ENCODE data around the gene ALX4. TPM values are rescaled to one million over a fixed set of nuclear protein-coding genes. Genes with fewer than 3 reads are reported as not detected.

Gene ALX4
- total and polyA plus RNA-seq, 2 of the 8 experiments (the other 6 are each of a cell fraction or from before 2014, with no cell fraction given) = not detected

GRCh38 chr11:44343778-44344422 lies 34.0 kb upstream of the ALX4 start:
- Histone ChIP-seq H2BK120ac (replicated peaks; ENCODE audit: low read depth, low read length) (no peak overlapping the region), H4K20me1 (replicated peaks in 1 of 2; ENCODE audit: control insufficient read depth in 1 of 2, insufficient read depth in 2 of 2, low read length in 2 of 2) (no peaks in the 10 kb centered on the region), H3K14ac (ENCODE audit: insufficient read length) (no peak overlapping the region), H3K23ac (ENCODE audit: insufficient read length) (no peak overlapping the region), H3K4me3 (ENCODE audit: extremely low read depth in 1 of 4, insufficient read depth in 2 of 4, low read depth in 3 of 4, low read length in 4 of 4) (no peak overlapping the region), H4K91ac (replicated peaks; ENCODE audit: insufficient read length, low read length) (no peak overlapping the region), H2AK5ac (ENCODE audit: low read depth, low read length) (no peak overlapping the region), H3K27ac (ENCODE audit: low read depth, low read length) (no peak overlapping the region), H3K9ac (replicated peaks in 1 of 4; ENCODE audit: extremely low read depth in 1 of 4, low read depth in 3 of 4, low read length in 3 of 4) (no peak overlapping the region), H4K8ac (ENCODE audit: extremely low read depth, insufficient read depth, low read length) (no peak overlapping the region), H2BK15ac (ENCODE audit: low read length) (no peak overlapping the region), H3K4me2 (ENCODE audit: insufficient read depth in 1 of 2, low read depth in 2 of 2, low read length in 2 of 2) (no peak overlapping the region), H3K27me3 (replicated peaks in 1 of 4; ENCODE audit: control insufficient read depth in 3 of 4, extremely low read depth in 1 of 4, insufficient read depth in 3 of 4, low read length in 3 of 4) (peaks cover 0 to 4% (median 2%) of the 10 kb centered on the region in 4 experiments; a peak in 3 of 7 replicates), H2BK20ac (ENCODE audit: low read length) (no peak overlapping the region), H3K79me1 (ENCODE audit: low read depth, low read length) (no peaks in the 10 kb centered on the region), H3K36me3 (ENCODE audit: control insufficient read depth in 2 of 4, insufficient read depth in 4 of 4, low read length in 3 of 4) (no peaks in the 10 kb centered on the region), H4K5ac (ENCODE audit: insufficient read length, low read depth, low read length) (no peak overlapping the region), H3K4ac (replicated peaks; ENCODE audit: insufficient read length, low read depth, low read length) (no peak overlapping the region), H3K9me3 (ENCODE audit: insufficient read depth in 2 of 2, low read depth in 1 of 2, low read length in 1 of 2) (no peaks in the 10 kb centered on the region), H3K23me2 (ENCODE audit: low read depth, low read length) (no peaks in the 10 kb centered on the region), H2AFZ (ENCODE audit: low read length) (no peak overlapping the region), H3K56ac (replicated peaks; ENCODE audit: insufficient read length, low read depth, low read length) (no peak overlapping the region), H3K18ac (ENCODE audit: extremely low read depth, low read length) (no peak overlapping the region), H3K79me2 (ENCODE audit: control insufficient read depth in 1 of 2, insufficient read depth in 2 of 2, low read length in 2 of 2) (no peaks in the 10 kb centered on the region), H3K4me1 (replicated peaks in 1 of 4; ENCODE audit: control insufficient read depth in 3 of 4, insufficient read depth in 4 of 4, low read length in 3 of 4) (no peaks in the 10 kb centered on the region; a peak in 1 of 7 replicates), H2BK12ac (ENCODE audit: low read depth, low read length) (no peak overlapping the region), H2BK5ac (ENCODE audit: low read depth, low read length) (no peak overlapping the region)
- FAIRE-seq (no peak), DNase-seq (ENCODE audit: low read depth in 1 of 2, low spot score in 2 of 2) (no peak)
- WGBS, 2 experiments (ENCODE audit: extremely low coverage in 1 of 2, insufficient coverage in 1 of 2, insufficient read length in 1 of 2, insufficient replicate concordance in 2 of 2, low coverage in 1 of 2, low lambda C conversion rate in 2 of 2, missing lambda C conversion rate in 1 of 2) = 79% methylated on average over 4 of the region's 5 CpGs; no CpG with 5 or more reads in 1 of the 2 experiments
- POLR2A ChIA-PET (ENCODE audit: partially characterized antibody) = interaction anchor here (0.7 kb wide), 1 partner anchor 9 kb away, joined by 3 read pairs; no protein-coding TSS in a partner anchor
- CTCF ChIA-PET (ENCODE audit: partially characterized antibody) = interaction anchor here (0.8 to 1.9 kb wide), 8 partner anchors 8 to 212 kb away, joined by 3 to 7 read pairs (median 3); no protein-coding TSS in a partner anchor
- TF ChIP-seq E2F6 (IDR thresholded peaks at IDR 0.05) (no peak), MAFK (IDR thresholded peaks at IDR 0.05; ENCODE audit: low read depth, low read length) (no peak), PHF8 (conservative IDR thresholded peaks at IDR 0.05; ENCODE audit: low read depth, low read length) (no peak), KDM1A (IDR thresholded peaks at IDR 0.05; ENCODE audit: borderline replicate concordance, low read length) (no peak), USF2 (IDR thresholded peaks at IDR 0.05; ENCODE audit: low read length) (no peak), BRCA1 (IDR thresholded peaks at IDR 0.05; ENCODE audit: low read depth, low read length) (no peak), ATF2 (IDR thresholded peaks at IDR 0.05; ENCODE audit: low read length) (no peak), SIX5 (IDR thresholded peaks at IDR 0.05; ENCODE audit: low read depth, low read length) (no peak), SP2 (IDR thresholded peaks at IDR 0.05; ENCODE audit: low read length) (no peak), TAF1 (IDR thresholded peaks at IDR 0.05; ENCODE audit: low read depth, low read length) (no peak)
